ENCODE data around the gene SUSD3. TPM values are rescaled to one million over a fixed set of nuclear protein-coding genes. Genes with fewer than 3 reads are reported as not detected.

The SUSD3 gene
- total RNA-seq, 1 donor from 2014 or later: 2.0 TPM

GRCh38 chr9:93108291-93109041 is 50.0 kb downstream of the SUSD3 start:
- peak; percentile 85 for DNase-seq (ENCODE audit: low spot score)

- DNase-seq (ENCODE audit: low spot score): peak; percentile 82
Observed at GRCh38 chr9:93110311-93110855, 51.9 kb downstream of the SUSD3 start.

GRCh38 chr9:93111001-93111370 is 52.5 kb downstream of the SUSD3 start:
- DNase-seq (ENCODE audit: low spot score): peak; percentile 83

- DNase-seq (ENCODE audit: low spot score): peak; percentile 88
Observed at GRCh38 chr9:93111371-93112115, 53.0 kb downstream of the SUSD3 start.

- DNase-seq (ENCODE audit: low spot score): peak; percentile 84
Observed at GRCh38 chr9:93112116-93112863, 53.8 kb downstream of the SUSD3 start.

GRCh38 chr9:93112864-93113389 is 54.4 kb downstream of the SUSD3 start:
- DNase-seq (ENCODE audit: low spot score): peak; percentile 72

GRCh38 chr9:93114169-93114983 is 55.9 kb downstream of the SUSD3 start:
- DNase-seq (ENCODE audit: low spot score): peak; percentile 76

- DNase-seq (ENCODE audit: low spot score): no peak
Observed at GRCh38 chr9:93114984-93115335, 56.5 kb downstream of the SUSD3 start.

GRCh38 chr9:93115486-93116071 is 57.1 kb downstream of the SUSD3 start:
- DNase-seq (ENCODE audit: low spot score): no peak

GRCh38 chr9:93116072-93116961 is 57.8 kb downstream of the SUSD3 start:
- DNase-seq (ENCODE audit: low spot score): peak; percentile 90

GRCh38 chr9:93117521-93117920 is 59.0 kb downstream of the SUSD3 start:
- peak; percentile 33 for DNase-seq (ENCODE audit: low spot score)

GRCh38 chr9:93117924-93118862 is 59.7 kb downstream of the SUSD3 start:
- peak; percentile 72 for DNase-seq (ENCODE audit: low spot score)

GRCh38 chr9:93118863-93119702 is 60.6 kb downstream of the SUSD3 start:
- peak; percentile 85 for DNase-seq (ENCODE audit: low spot score)

- no peak for DNase-seq (ENCODE audit: low spot score)
Observed at GRCh38 chr9:93119703-93119952, 61.1 kb downstream of the SUSD3 start.

GRCh38 chr9:93119953-93120845 is 61.7 kb downstream of the SUSD3 start:
- peak; percentile 98 for DNase-seq (ENCODE audit: low spot score)

- DNase-seq (ENCODE audit: low spot score): peak; percentile 60
Observed at GRCh38 chr9:93120846-93121315, 62.4 kb downstream of the SUSD3 start.
